NB4 (cell line): Measurements from ENCODE around the gene CCDC142.

ENCODE experiments used
- DNase-seq: peaks from one replicate; pipeline ENCODE4 v3.0.0; 2010; ENCODE audit warnings: low read depth
- H3K4me3 ChIP-seq: one replicate; pipeline ENCODE4 v1.5.1; 2011; ENCODE audit warnings: mild to moderate bottlenecking, low read depth, low read length, moderate library complexity
- CTCF ChIP-seq: IDR thresholded peaks from one replicate; pipeline ENCODE4 v1.5.1; 2012; ENCODE audit warnings: low read depth, low read length
- MAX ChIP-seq: IDR thresholded peaks from 2 replicates; pipeline ENCODE4 v1.6.1; 2011; ENCODE audit warnings: low read depth, low read length
- MYC ChIP-seq: IDR thresholded peaks from 2 replicates; pipeline ENCODE4 v1.6.1; 2011; ENCODE audit warnings: low read depth, low read length
- POLR2A ChIP-seq: IDR thresholded peaks from 2 replicates; pipeline ENCODE4 v1.6.1; 2011; ENCODE audit warnings: mild to moderate bottlenecking; ENCODE audit not compliant: insufficient read length; ENCODE audit errors: extremely low read depth

Gene CCDC142

GRCh38 chr2:74426181-74426758, 56.5 kb downstream of the CCDC142 start:
- no peak for TF ChIP-seq POLR2A
- DNase-seq, result no peak
- no peak overlapping the region for H3K4me3 ChIP-seq

- TF ChIP-seq MYC, result no peak
- no peak for TF ChIP-seq MAX
- TF ChIP-seq CTCF, result no peak
- TF ChIP-seq POLR2A, result no peak
- DNase-seq, result no peak
- no peak overlapping the region for H3K4me3 ChIP-seq
Observed at GRCh38 chr2:74425523-74425922, 57.3 kb downstream of the CCDC142 start.

GRCh38 chr2:74424995-74425406, 57.8 kb downstream of the CCDC142 start:
- TF ChIP-seq CTCF (no peak), MYC (no peak), POLR2A (no peak), MAX (no peak)
- H3K4me3 ChIP-seq, result no peak overlapping the region
- no peak for DNase-seq

- H3K4me3 ChIP-seq, result no peak overlapping the region
- DNase-seq, result no peak
- TF ChIP-seq MYC (no peak), MAX (no peak), POLR2A (no peak), CTCF (no peak)
Observed at GRCh38 chr2:74424139-74424992, 58.4 kb downstream of the CCDC142 start.
